Stimulated activated CD4-positive, alpha-beta T cell treated with anti-CD3 and anti-CD28 coated beads, Interleukin-1b, Interleukin-23, amount 100 ng/mL, for 1 hour (primary cell): Measurements from ENCODE around the gene CDC45.
"Not testable (repeated sequence)": the region's sequence is repeated elsewhere in the genome, so short reads cannot be mapped to it uniquely, and the experiment has no call there.

Source experiments
- DNase-seq, 2 donors: peaks; one replicate each; pipeline ENCODE4 v3.0.0-alpha.2; 2020; ENCODE audit warnings: low read depth in 2 of 2

The CDC45 gene

DNA sequence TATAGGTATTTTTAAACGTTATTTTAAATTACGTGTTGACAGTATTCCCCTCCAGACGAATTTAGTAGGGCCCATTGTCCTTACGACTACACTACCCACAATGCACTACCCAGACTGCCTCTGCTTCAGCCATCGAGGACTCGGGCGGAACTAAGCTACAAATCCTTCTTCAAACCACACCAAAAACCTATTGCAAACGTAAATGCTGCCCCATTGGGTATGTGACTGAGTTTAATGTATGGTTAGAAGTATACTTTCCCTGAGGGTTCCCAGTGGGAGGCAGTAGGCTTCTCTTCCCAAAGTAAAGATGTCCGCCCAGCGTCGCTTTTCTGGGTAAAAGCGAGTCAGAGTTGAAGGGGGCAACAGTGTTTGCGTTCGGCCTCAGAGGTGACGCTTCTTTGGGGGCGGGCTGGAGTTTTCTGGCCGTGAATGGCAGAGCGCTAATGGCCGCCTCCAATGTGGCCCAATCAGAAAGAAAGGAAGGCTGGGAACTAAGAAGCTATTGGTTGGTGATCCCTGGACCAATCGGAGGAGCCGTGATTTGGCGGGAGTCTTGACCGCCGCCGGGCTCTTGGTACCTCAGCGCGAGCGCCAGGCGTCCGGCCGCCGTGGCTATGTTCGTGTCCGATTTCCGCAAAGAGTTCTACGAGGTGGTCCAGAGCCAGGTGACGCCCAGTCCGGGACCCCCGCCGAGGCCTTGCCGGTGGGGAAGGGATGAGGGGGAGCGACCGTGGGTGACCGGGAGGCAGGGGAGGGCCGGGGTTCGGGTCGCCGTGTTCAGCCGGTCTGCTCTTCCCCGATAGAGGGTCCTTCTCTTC, at the start of gene CDC45:
Gene CDC45, plus strand, starts transcription at position 566 of the 818 bp plus-strand sequence. Its CDS starts 49 bp downstream, at position 615.
- DNase-seq, result peak; percentile 78 to 79

GRCh38 chr22:19429950-19430889, 49.5 kb upstream of the CDC45 start:
- DNase-seq, result no peak

- no peak for DNase-seq
These were observed 48.7 kb upstream of the CDC45 start for GRCh38 chr22:19430890-19431541.

GRCh38 chr22:19431649-19432132, 48.0 kb upstream of the CDC45 start, which contains the start of gene HIRA:
TSS of gene HIRA (minus strand) at chr22:19431733. CDS start at chr22:19431476, 257 bp downstream.
- DNase-seq, result peak; percentile 63 to 81

DNA sequence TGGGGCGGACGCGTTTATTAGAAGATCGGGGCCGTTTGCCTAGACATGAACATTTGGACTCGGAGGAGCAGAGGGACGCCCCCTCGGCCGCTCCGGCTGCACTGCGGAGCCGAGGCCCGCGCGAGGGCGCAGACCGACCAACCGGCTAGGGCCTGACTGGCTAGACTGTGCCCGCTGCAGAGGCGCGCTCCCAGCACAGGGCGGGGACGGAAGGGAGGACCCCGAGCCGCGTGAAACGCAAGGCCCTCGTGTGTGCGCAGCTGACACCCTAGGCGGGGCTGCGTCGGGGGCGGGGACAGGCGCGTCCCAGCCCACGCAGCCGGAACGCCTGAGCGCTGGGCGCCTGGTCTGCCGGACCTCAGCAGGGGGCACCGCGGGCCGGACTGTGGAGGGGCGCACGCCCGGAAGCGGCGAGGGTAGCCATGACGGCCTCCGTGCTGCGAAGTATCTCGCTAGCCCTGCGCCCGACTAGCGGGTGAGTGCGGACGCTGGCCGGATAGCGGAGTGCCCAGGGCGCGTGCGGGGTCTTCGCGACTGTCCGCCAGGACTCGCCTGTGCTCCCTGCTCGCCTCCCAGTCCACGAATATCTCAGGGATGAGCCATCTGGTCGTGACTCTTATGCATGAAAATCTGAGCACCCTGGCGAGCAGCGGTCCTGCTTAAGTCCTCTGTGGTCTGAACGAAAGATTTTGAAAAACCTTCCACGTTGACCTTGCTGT, 47.4 kb upstream of the CDC45 start, which contains the start of gene MRPL40:
Gene MRPL40, plus strand, starts transcription at position 413 of the 719 bp plus-strand sequence. Its CDS starts 10 bp downstream, at position 423.
- peak; percentile 59 to 73 for DNase-seq

GRCh38 chr22:19434401-19434800, 45.3 kb upstream of the CDC45 start:
- DNase-seq, result no peak

DNA sequence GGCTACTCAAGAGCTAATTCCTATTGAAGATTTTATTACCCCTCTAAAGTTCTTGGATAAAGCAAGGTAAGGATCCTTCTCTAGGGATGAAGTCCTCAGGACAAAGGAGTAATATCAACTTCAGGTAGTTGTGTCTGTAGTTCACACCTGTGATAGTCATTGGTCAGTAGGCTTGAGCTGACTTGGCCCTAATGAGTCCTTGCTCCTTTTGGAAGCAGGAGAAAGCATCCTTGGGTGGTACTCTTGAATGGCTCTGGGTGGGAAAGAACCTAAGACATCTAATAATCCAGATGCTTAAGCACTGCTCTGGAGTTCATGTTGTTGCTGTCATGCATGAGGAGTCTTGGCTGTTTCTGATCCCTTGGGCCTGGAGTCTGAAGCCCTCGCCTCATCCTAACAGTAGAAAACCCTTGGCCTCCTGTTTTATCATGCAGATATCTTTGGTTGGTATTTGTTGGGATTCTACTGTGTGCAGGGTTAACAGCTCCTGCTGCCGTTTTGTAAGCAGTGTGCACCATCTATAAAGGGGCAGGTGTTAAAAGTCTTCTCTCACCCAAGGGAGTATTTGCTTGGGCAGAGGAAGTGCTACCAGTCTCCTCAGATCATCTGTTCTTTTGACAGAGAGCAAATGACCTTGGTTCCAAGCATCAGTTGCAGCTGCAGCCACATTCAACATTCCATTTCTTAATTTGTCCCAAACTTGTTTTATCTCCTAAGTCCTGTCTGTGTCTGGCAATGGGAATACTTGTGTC, 44.7 kb upstream of the CDC45 start:
- DNase-seq, result no peak

- not testable (repeated sequence) for DNase-seq
These were observed 43.1 kb upstream of the CDC45 start for GRCh38 chr22:19436444-19437161.

DNA sequence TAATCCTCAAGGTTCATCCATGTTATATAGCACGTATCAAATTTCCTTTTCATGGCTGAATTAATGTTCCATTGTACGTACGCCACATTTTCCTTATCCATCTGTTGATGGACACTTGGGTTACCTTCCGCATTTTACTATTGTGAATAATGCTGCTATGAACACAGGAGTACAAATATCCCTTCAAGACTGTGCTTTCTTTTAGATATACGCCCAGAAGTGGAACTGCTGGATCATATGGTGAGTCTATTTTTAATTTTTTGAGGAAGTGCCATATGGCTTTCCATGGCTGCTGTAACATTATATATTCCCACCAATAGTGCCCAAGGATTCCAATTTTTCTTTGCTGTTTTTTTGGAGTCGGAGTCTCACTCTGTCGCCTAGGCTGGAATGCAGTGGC, 41.4 kb upstream of the CDC45 start:
- DNase-seq, result no peak

- no peak for DNase-seq
These were observed 39.1 kb upstream of the CDC45 start for GRCh38 chr22:19440411-19441195.

DNA sequence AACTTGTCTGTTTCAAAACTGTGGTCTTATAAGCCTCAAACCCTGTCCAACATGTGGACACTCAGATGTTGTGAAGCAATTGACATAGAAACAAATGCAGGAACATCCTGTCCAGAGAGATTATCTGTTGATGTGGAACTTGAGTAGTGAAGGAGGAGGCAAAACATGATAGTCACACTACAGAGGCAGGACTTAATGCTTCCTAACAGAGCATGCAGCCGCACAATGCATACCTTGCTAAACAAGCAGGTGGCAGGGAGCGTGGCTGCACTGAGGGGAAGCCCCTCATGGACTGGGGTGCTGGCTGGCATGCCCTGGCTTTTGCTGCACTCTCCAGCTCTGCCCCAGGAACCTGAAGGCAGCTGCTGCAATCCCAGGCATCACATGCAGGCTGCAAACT, 37.6 kb upstream of the CDC45 start:
- DNase-seq, result no peak

DNA sequence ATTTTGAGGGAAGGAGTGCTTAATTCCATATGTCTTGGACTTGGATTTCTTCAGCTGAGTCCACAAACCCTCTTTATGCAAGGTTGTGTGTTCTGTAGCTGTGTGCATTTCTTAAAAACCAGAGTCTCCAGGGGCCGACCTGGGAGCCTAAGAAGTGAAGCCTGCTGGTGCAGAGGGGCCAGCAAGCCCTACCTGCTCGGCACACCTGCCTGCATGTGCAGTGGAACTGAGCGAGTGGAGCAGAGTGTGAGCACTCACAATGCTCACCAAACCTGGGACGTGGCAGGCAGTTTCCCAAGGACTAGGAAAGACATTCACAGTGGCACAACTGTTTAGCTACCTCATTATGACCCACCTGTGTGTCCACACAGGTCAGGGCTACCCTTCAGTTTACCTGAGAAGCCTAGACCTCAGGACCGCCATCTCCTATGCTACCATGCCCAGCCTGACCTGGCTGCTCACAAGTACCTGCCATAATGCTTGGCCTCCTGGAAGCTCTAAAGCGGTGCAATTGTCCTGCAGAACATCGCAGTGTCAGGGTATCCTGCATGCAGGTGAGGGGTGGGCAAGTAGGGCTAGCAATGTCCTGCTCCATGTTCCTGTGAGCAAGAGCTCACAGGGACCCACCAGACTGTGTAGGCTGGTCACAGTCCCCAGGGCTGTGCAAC, 36.0 kb upstream of the CDC45 start:
- DNase-seq, result no peak

- DNase-seq, result not testable (repeated sequence)
These were observed 34.3 kb upstream of the CDC45 start for GRCh38 chr22:19445279-19445982.

- DNase-seq, result no peak
These were observed 33.0 kb upstream of the CDC45 start for GRCh38 chr22:19446603-19447329.

DNA sequence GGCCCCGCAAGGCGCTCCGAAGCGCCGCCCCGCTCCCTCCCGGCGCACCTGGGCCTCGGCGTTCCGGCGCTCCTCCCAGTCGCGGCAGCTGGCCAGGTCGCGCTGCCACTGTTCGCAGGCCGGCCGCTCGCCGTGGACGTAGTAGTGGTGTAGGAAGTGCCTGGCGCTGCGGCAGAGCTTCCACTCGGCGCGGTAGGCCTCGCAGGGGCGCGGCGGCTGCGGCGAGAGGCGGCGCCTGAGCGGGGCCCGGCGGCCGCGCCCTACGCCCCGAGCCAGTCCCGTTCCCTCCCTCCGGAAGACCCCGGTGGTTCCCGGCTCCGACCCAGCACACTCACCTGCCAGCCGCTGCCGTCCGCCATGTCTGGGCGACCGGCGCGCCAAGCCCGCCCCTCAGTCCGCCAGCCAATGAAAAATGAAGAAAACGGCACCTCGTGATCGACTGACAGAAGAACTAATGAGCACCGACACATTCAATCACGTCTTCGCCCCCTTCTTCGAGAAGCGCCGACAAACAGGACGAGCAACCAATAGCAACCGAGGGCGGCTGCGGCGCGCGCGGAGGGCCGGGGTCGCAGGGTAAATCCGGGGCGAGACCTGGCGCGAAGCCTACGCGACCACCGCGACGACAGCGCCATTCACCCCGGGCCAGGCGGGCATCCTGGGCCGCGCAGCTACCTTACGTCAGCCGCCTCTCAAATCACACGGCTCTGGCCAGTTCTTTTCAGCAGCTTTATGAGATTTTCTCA, 32.2 kb upstream of the CDC45 start, which contains the start of gene C22orf39:
Gene C22orf39, minus strand, starts transcription at position 382 of the 746 bp plus-strand sequence. Its CDS starts 23 bp downstream, at position 359.
- DNase-seq, result peak; percentile 62 to 71

DNA sequence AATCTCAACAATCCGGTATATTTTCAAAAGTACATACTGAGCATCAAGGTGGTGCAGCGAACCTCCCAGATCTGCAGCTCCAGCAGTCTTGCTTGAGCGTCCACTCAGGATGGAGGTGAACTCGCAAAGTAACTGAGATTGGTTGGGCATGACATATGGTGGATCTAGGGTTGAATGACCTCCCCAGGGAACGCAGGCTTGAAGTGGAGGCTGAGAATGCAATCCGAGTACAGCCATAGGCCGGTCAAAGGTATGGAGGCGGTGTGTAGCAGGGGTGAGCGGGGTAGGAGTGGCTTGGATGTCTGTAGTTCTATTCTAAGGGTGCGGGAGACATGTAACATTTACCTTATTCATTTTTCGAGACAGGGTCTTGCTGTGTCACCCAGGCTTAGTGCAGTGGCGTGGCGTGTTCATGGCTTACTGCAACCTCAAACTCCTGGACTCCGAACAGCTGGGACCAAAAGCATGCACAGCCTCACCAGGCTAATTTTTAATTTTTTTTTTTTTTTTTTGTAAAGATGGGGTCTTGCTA, 31.6 kb upstream of the CDC45 start:
- DNase-seq, result no peak
